HEK293T (cell line): ENCODE results near the gene LTBP2.

Experiments used
- ARNT ChIP-seq: fragments of 450-650 bp; IDR thresholded peaks from 2 replicates; pipeline ENCODE4 v1.6.1; 2017; ENCODE audit warnings: mild to moderate bottlenecking
- CTBP1 ChIP-seq: fragments of 450-650 bp; IDR thresholded peaks from 2 replicates; pipeline ENCODE4 v1.6.1; 2016; ENCODE audit warnings: borderline replicate concordance
- FOXM1 ChIP-seq: fragments of 450-650 bp; IDR thresholded peaks from 2 replicates; pipeline ENCODE4 v1.6.1; 2017; ENCODE audit warnings: mild to moderate bottlenecking, borderline replicate concordance
- HDGF ChIP-seq: fragments of 450-650 bp; IDR thresholded peaks from 2 replicates; pipeline ENCODE4 v1.6.1; 2017; ENCODE audit warnings: antibody characterized with exemption, borderline replicate concordance
- LEF1 ChIP-seq: fragments of 450-650 bp; IDR thresholded peaks from 2 replicates; pipeline ENCODE4 v1.6.1; 2017; ENCODE audit warnings: mild to moderate bottlenecking, borderline replicate concordance
- SP1 ChIP-seq: fragments of 450-650 bp; IDR thresholded peaks from 2 replicates; pipeline ENCODE4 v1.6.1; 2017
- SUZ12 ChIP-seq: fragments of 450-650 bp; IDR thresholded peaks from 2 replicates; pipeline ENCODE4 v1.6.1; 2016; ENCODE audit warnings: mild to moderate bottlenecking

- TF ChIP-seq ARNT (no peak), SP1 (no peak), LEF1 (no peak), HDGF (no peak), FOXM1 (no peak), CTBP1 (no peak), SUZ12 (no peak)
These were observed 135.9 kb downstream of the LTBP2 start for GRCh38 chr14:74476107-74476506.
